Glomerular endothelial cell (primary cell): ENCODE data around the gene BMAL2. TPM values are rescaled to one million over a fixed set of nuclear protein-coding genes. Genes with fewer than 3 reads are reported as not detected.

ENCODE experiments used
- DNase-seq: peaks from one replicate; pipeline ENCODE4 v3.0.0-alpha.2; 2011; ENCODE audit warnings: low read depth, low spot score; ENCODE audit errors: extremely low read depth
- total RNA-seq: library from RNA; depleted of rRNA; stranded (reverse); fragments of >200 nt; gene quantifications from 2 replicates; pipeline ENCODE4 v1.2.3, GENCODE V29; 2015

BMAL2 gene
- total RNA-seq, 1 donor from 2014 or later, result 33.3 TPM

- no peak for DNase-seq
Measured at GRCh38 chr12:27351476-27351875, 18.8 kb downstream of the BMAL2 start.

DNA sequence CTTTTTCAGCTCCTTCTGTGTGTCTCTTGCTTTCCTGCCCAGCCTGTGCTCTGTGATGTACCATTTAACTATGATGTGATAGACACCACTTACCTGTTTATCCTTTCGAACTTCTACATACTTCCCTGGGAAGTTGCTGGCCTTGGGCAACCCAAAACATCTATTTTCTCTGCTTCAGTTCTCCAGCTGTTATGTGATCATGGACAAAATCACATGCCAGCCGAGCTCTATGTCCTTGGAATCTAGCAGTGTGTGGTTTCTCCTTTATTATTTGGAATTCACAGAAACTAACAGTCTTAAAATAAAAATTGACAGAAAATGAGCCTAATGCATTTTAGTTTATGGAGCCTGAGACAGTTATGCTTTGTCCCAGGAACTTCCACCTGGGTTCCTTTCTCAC, 22.9 kb downstream of the BMAL2 start:
- no peak for DNase-seq

DNA sequence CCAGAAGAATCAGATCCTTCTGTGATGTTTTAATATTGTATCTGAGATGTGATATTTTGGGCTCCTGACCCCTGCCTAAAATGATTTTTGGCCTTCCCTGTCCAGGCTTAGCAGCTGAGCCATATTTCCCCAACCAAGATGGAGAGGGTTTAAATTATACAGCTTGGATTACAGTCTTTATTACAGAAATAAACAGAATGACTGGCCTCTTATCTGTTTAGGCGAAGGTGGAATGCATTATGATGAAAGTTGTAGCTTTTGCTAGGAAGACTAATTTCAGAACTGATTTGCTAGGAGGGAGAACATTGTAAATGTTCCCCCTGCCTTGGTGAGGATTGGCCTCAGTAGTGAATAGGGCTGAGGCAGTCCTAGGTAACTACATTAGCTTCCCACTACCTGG, 23.3 kb downstream of the BMAL2 start:
- no peak for DNase-seq

GRCh38 chr12:27359578-27360340, 27.1 kb downstream of the BMAL2 start:
- no peak for DNase-seq

- no peak for DNase-seq
Measured at GRCh38 chr12:27361372-27361771, 28.7 kb downstream of the BMAL2 start.

DNA sequence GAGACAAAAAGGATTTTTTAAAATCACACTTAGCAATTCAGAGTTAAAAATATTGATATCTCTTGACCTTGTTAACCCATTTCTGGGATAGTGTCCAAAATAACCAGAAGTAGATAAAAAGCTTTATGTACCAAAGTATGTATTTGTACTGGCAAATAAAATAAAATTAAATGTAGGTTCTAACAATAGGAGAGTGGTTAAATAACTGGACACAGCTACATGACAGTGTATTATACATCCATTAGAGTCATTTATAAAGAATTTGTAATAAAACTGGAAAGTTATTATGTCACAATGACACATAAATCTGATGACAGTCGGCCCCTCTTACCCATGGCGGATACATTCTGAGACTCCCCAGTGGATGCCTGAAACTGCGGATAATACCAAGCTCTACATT, 34.0 kb downstream of the BMAL2 start:
- no peak for DNase-seq

GRCh38 chr12:27367078-27367477, 34.4 kb downstream of the BMAL2 start:
- DNase-seq, result no peak

- no peak for DNase-seq
Measured at GRCh38 chr12:27382171-27382795, 49.6 kb downstream of the BMAL2 start.

Other genes starting within 250 kb of the BMAL2 start
- gene STK38L, start 88.5 kb upstream of the BMAL2 start, total RNA-seq, result 14.4 and 24.9 TPM in 2 replicates
- gene SMCO2, start 113.9 kb downstream of the BMAL2 start, total RNA-seq, result 0.88 TPM in 1 of 2 replicates, not detected in the other
- gene PPFIBP1, start 191.4 kb downstream of the BMAL2 start, total RNA-seq, result 125 and 161 TPM in 2 replicates